ENCODE data around the gene FAM107B.
"Not testable (repeated sequence)": the region's sequence is repeated elsewhere in the genome, so short reads cannot be mapped to it uniquely, and the experiment has no call there.

FAM107B gene

GRCh38 chr10:14645239-14645960, 129.3 kb downstream of the FAM107B start:
- no peak overlapping the region for H3K4me3 ChIP-seq (replicated peaks; ENCODE audit: low read depth, low read length)
- TF ChIP-seq CTCF (IDR thresholded peaks at IDR 0.05; ENCODE audit: low read length, missing control alignments), result no peak
- no peak for DNase-seq (ENCODE audit: low read depth)

- DNase-seq (ENCODE audit: low read depth), result no peak
- no peak for TF ChIP-seq CTCF (IDR thresholded peaks at IDR 0.05; ENCODE audit: low read length, missing control alignments)
- no peak overlapping the region for H3K4me3 ChIP-seq (replicated peaks; ENCODE audit: low read depth, low read length)
Measured at GRCh38 chr10:14639637-14640036, 135.1 kb downstream of the FAM107B start.

- DNase-seq (ENCODE audit: low read depth), result no peak
- H3K4me3 ChIP-seq (replicated peaks; ENCODE audit: low read depth, low read length), result no peak overlapping the region
- TF ChIP-seq CTCF (IDR thresholded peaks at IDR 0.05; ENCODE audit: low read length, missing control alignments), result no peak
Measured at GRCh38 chr10:14635043-14635710, 139.5 kb downstream of the FAM107B start.

- not testable (repeated sequence) for H3K4me3 ChIP-seq (replicated peaks; ENCODE audit: low read depth, low read length); DNase-seq (ENCODE audit: low read depth)
Measured at GRCh38 chr10:14634572-14634971, 140.1 kb downstream of the FAM107B start.

GRCh38 chr10:14625765-14626525, 148.8 kb downstream of the FAM107B start:
- H3K4me3 ChIP-seq (replicated peaks; ENCODE audit: low read depth, low read length), result no peak overlapping the region
- TF ChIP-seq CTCF (IDR thresholded peaks at IDR 0.05; ENCODE audit: low read length, missing control alignments), result no peak
- no peak for DNase-seq (ENCODE audit: low read depth)

- DNase-seq (ENCODE audit: low read depth), result no peak
- H3K4me3 ChIP-seq (replicated peaks; ENCODE audit: low read depth, low read length), result no peak overlapping the region
- TF ChIP-seq CTCF (IDR thresholded peaks at IDR 0.05; ENCODE audit: low read length, missing control alignments), result no peak
Measured at GRCh38 chr10:14625192-14625631, 149.5 kb downstream of the FAM107B start.

- no peak for DNase-seq (ENCODE audit: low read depth)
- no peak for TF ChIP-seq CTCF (IDR thresholded peaks at IDR 0.05; ENCODE audit: low read length, missing control alignments)
Measured at GRCh38 chr10:14624600-14624999, 150.1 kb downstream of the FAM107B start.

More at GRCh38 chr10:14624600-14624999, 150.1 kb downstream of the FAM107B start:
- no peak overlapping the region for H3K4me3 ChIP-seq (replicated peaks; ENCODE audit: low read depth, low read length)

Data from fibroblast of pulmonary artery (primary cell).